ENCODE measurements around the gene TOP2B.

TOP2B gene

DNA sequence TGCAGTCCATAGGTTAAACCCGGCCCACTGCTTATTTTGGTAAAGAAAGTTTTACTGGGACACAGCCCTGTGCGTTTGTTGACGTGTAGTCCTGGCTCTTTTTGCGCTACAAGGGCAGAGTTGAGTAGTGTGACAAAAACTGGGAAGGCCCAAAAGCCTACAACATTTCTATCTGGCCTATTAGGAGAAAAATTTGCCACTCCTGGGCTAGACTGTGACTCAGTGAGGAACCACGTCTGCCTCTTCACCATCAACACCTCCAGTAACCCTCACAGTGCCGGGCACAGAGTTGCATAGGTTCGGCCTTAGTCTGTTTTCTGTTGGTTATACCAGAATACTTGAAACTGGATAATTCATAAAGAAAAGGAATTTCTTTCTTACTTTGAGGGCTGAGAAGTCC is 110.3 kb downstream of the TOP2B start:
- no peak for DNase-seq

DNA sequence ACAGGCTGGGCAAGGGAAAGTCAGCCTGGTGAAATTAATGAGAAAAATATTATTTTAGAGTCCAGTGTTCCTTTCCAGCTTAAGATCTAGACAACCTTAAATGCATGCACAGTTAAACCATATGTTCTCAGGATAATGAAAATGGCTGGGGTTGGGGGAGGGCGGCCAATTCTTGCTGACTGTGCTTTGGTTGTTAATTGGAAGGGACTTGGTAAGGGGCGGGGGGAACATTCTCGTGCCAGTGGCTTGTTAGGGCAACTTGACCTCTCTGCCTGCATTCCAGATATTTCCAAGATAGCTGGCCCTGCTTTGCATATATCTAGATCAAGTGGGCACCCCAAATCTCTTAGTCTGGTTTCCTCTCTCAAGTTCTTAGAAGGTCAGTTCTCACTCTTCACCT is 112.5 kb downstream of the TOP2B start:
- DNase-seq: no peak

DNA sequence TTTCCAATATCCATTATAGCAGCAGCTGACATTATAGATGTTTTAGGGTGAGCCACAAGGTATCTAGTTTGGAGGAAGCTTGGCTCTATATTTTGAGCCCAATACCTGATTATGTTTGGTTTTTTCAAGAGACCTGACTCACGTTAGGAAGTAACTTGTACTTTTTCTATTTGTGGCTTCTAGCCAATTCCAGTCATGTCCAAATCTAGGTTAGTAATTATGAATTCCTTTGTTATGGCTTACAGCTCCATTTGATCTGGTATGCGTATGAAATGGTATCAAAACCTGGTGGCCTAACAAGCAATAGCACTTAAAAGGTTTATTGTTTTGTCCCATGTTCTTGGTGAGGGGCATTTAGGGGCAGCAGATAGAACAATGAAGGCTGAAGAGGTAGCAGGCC is 115.9 kb downstream of the TOP2B start:
- no peak for DNase-seq

DNA sequence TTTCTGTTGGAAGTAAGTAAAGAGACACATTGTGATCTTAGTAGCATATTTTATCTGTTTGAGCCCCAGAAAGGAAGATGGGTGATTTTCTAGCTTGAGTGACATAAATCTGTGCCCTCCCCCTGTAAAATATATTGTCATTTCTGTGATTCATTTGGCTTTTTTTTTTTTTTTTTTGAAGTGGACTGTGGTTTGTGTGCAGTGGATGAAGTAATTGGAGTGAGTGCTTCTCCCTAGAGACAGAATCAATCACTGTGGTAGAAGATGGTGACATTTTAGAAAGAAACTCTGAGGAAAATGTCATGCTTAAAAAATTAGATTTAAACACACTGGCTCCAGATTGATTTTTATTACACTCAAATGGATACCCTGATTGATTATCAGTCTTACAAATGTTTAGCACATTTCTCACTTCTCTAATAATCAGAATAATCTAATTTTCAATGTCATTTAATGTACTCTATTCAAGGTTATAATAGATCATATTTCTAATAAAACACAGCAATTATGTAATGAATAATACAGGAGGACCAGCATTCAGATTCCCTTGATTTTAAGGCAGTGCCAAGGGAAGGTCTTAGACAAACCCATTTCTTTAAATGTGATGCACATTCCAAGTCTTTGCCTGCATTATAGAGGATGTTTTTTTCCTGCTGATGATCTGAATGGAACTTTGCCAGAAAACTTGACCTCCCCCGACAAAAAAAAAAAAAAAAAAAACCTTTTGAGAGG is 116.6 kb downstream of the TOP2B start:
- DNase-seq: no peak

Data from GDM1 (cell line).